Lower lobe of right lung (tissue), 2 donors: Measurements from ENCODE around the gene GOLGA3. TPM values are rescaled to one million over a fixed set of nuclear protein-coding genes. Genes with fewer than 3 reads are reported as not detected.
"Not testable (repeated sequence)": the region's sequence is repeated elsewhere in the genome, so short reads cannot be mapped to it uniquely, and the experiment has no call there.

Source experiments
- ATAC-seq, 2 donors: fragments of 200-7000 bp; cut with Tn5 transposase; one replicate each; pipeline ENCODE4 v1.9.1; 2020 to 2022; ENCODE audit warnings: mild to moderate bottlenecking in 2 of 2, moderate library complexity in 2 of 2
- DNase-seq: peaks from one replicate; pipeline ENCODE4 v3.0.0-alpha.2; 2020
- H3K27ac ChIP-seq: fragments of 200-600 bp; one replicate; pipeline ENCODE4 v1.8.0; 2022
- H3K27me3 ChIP-seq: fragments of 200-600 bp; one replicate; pipeline ENCODE4 v1.8.0; 2022; ENCODE audit warnings: low read depth
- H3K36me3 ChIP-seq: fragments of 200-600 bp; one replicate; pipeline ENCODE4 v1.8.0; 2022; ENCODE audit warnings: mild to moderate bottlenecking
- H3K4me1 ChIP-seq: fragments of 200-600 bp; one replicate; pipeline ENCODE4 v1.8.0; 2022
- H3K4me3 ChIP-seq: fragments of 200-600 bp; one replicate; pipeline ENCODE4 v1.8.0; 2022; ENCODE audit warnings: mild to moderate bottlenecking
- H3K9me3 ChIP-seq: fragments of 200-600 bp; one replicate; pipeline ENCODE4 v1.8.0; 2022
- CTCF ChIP-seq: fragments of 200-600 bp; IDR thresholded peaks from one replicate; pipeline ENCODE4 v1.8.0; 2022; ENCODE audit warnings: antibody characterized with exemption, mild to moderate bottlenecking
- intact Hi-C: fragments of 100-400 bp; cut with DNase I; formaldehyde crosslinking; loops from one replicate; pipeline ENCODE4 v1.11.0; 2022
- total RNA-seq: library from RNA; stranded (reverse); fragmentation: NEBNext Ultra II Directional; extraction: Animal tissue kit (Norgen Biotek cat#: 25700); gene quantifications from one replicate; pipeline ENCODE4 v1.2.1, GENCODE V29; 2021
- donor health status: DM: no; HTN: yes; CAD: no; lungs with severe emphysema.

Gene GOLGA3
- total RNA-seq, 1 donor from 2014 or later, result 59.7 TPM

- no peak for TF ChIP-seq CTCF
- Histone ChIP-seq H3K9me3 (no peaks in the 10 kb centered on the region), H3K36me3 (peaks cover 94% of the 10 kb centered on the region)
These were observed 25.5 kb downstream of the GOLGA3 start for GRCh38 chr12:132803125-132803524.

GRCh38 chr12:132801741-132802140 lies 26.9 kb downstream of the GOLGA3 start:
- no peak overlapping the region for H3K27ac ChIP-seq
- H3K36me3 ChIP-seq, result peaks cover 96% of the 10 kb centered on the region
- intact Hi-C loops, result no loop called here
- TF ChIP-seq CTCF, result no peak
- H3K4me1 ChIP-seq, result no peaks in the 10 kb centered on the region
- no peak overlapping the region for H3K4me3 ChIP-seq
- DNase-seq, result no peak
- no peak for ATAC-seq
- H3K9me3 ChIP-seq, result no peaks in the 10 kb centered on the region
- no peaks in the 10 kb centered on the region for H3K27me3 ChIP-seq

More at GRCh38 chr12:132803125-132803524, 25.5 kb downstream of the GOLGA3 start:
- intact Hi-C loops, result no loop called here
- Histone ChIP-seq H3K4me1 (no peaks in the 10 kb centered on the region), H3K27me3 (no peaks in the 10 kb centered on the region), H3K4me3 (no peak overlapping the region), H3K27ac (no peak overlapping the region)
- ATAC-seq (no peak), DNase-seq (no peak)

- no peak for DNase-seq
- intact Hi-C loops, result no loop called here
- Histone ChIP-seq H3K9me3 (no peaks in the 10 kb centered on the region), H3K4me1 (no peaks in the 10 kb centered on the region), H3K27me3 (no peaks in the 10 kb centered on the region), H3K27ac (no peak overlapping the region), H3K36me3 (peaks cover 100% of the 10 kb centered on the region), H3K4me3 (no peak overlapping the region)
- ATAC-seq, result peak in 1 of 2 donors; percentile 22
- no peak for TF ChIP-seq CTCF
These were observed 29.8 kb downstream of the GOLGA3 start for GRCh38 chr12:132798836-132799235.

- Histone ChIP-seq H3K4me3 (no peak overlapping the region), H3K4me1 (no peaks in the 10 kb centered on the region), H3K36me3 (peaks cover 95% of the 10 kb centered on the region), H3K27ac (no peak overlapping the region), H3K27me3 (no peaks in the 10 kb centered on the region), H3K9me3 (no peaks in the 10 kb centered on the region)
- ATAC-seq (no peak), DNase-seq (no peak)
- TF ChIP-seq CTCF, result no peak
- intact Hi-C loops, result no loop called here
These were observed 30.7 kb downstream of the GOLGA3 start for GRCh38 chr12:132797820-132798570.

GRCh38 chr12:132795847-132796246 lies 32.8 kb downstream of the GOLGA3 start:
- H3K27ac ChIP-seq, result no peak overlapping the region
- H3K4me3 ChIP-seq, result no peak overlapping the region
- no peak for ATAC-seq
- H3K36me3 ChIP-seq, result peaks cover 85% of the 10 kb centered on the region
- no peaks in the 10 kb centered on the region for H3K4me1 ChIP-seq
- no peaks in the 10 kb centered on the region for H3K27me3 ChIP-seq
- intact Hi-C loops, result no loop called here
- no peak for DNase-seq
- TF ChIP-seq CTCF, result no peak
- H3K9me3 ChIP-seq, result no peaks in the 10 kb centered on the region

- H3K9me3 ChIP-seq, H3K27me3 ChIP-seq, H3K4me3 ChIP-seq, ATAC-seq, H3K27ac ChIP-seq, DNase-seq, intact Hi-C loops, H3K4me1 ChIP-seq: not testable (repeated sequence)
- H3K36me3 ChIP-seq, result peaks cover 78% of the 10 kb centered on the region
These were observed 36.7 kb downstream of the GOLGA3 start for GRCh38 chr12:132791940-132792339.
